Liver (tissue), 9 donors: ENCODE results near the gene PLAC8. TPM values are rescaled to one million over a fixed set of nuclear protein-coding genes. Genes with fewer than 3 reads are reported as not detected.

Source experiments
- DNase-seq: peaks from one replicate; pipeline ENCODE4 v3.0.0-alpha.2; 2017; ENCODE audit warnings: low spot score
- H3K27ac ChIP-seq, 2 donors: one replicate each; pipeline ENCODE4 v1.7.0; 2013; ENCODE audit warnings: inconsistent platforms in 2 of 2, low read length in 2 of 2, control low read depth in 1 of 2, low read depth in 1 of 2, mild to moderate bottlenecking in 1 of 2
- H3K27me3 ChIP-seq, 4 donors: one replicate each; pipeline versions ENCODE4 v1.6.1 to v1.7.0; 2013; ENCODE audit warnings: low read length in 3 of 4, inconsistent platforms in 1 of 4, mild to moderate bottlenecking in 1 of 4, moderate library complexity in 1 of 4; ENCODE audit not compliant: control insufficient read depth in 4 of 4, insufficient read depth in 4 of 4
- H3K36me3 ChIP-seq, 4 donors: one replicate each; pipeline versions ENCODE4 v1.6.1 to v1.7.0; 2013; ENCODE audit warnings: low read length in 3 of 4, mild to moderate bottlenecking in 3 of 4, low read depth in 1 of 4, moderate library complexity in 1 of 4; ENCODE audit not compliant: control insufficient read depth in 4 of 4, insufficient read depth in 3 of 4
- H3K4me1 ChIP-seq, 4 donors: one replicate each; pipeline versions ENCODE4 v1.6.1 to v1.7.0; 2013; ENCODE audit warnings: low read length in 3 of 4, mild to moderate bottlenecking in 3 of 4, moderate library complexity in 1 of 4; ENCODE audit not compliant: control insufficient read depth in 4 of 4, insufficient read depth in 4 of 4
- H3K4me3 ChIP-seq, 3 donors: one replicate each; pipeline versions ENCODE4 v1.6.1 to v1.7.0; 2013; ENCODE audit warnings: low read length in 3 of 3, control low read depth in 1 of 3, low read depth in 1 of 3, mild to moderate bottlenecking in 1 of 3
- H3K9ac ChIP-seq, 2 donors: one replicate each; pipeline ENCODE4 v1.7.0; 2013; ENCODE audit warnings: low read length in 2 of 2, mild to moderate bottlenecking in 2 of 2, moderate library complexity in 2 of 2, control low read depth in 1 of 2, low read depth in 1 of 2
- H3K9me3 ChIP-seq, 4 donors: one replicate each; pipeline versions ENCODE4 v1.6.1 to v1.7.0; 2013; ENCODE audit warnings: low read length in 3 of 4; ENCODE audit not compliant: control insufficient read depth in 4 of 4
- CTCF ChIP-seq: fragments of 150-350 bp; IDR thresholded peaks from 2 replicates; pipeline ENCODE4 v1.5.1; 2017; ENCODE audit warnings: improper control_type of control experiment, low read depth, low read length; ENCODE audit not compliant: missing input control
- FOXA1 ChIP-seq: IDR thresholded peaks from 2 replicates; pipeline ENCODE4 v1.6.1; 2016; ENCODE audit warnings: antibody characterized with exemption
- FOXA2 ChIP-seq: IDR thresholded peaks from 2 replicates; pipeline ENCODE4 v1.6.1; 2016; ENCODE audit warnings: antibody characterized with exemption
- GABPA ChIP-seq, 2 donors: IDR thresholded peaks in 1 of 2; conservative IDR thresholded peaks in 1 of 2; 2 replicates each; pipeline ENCODE4 v1.6.1; 2016; ENCODE audit warnings: antibody characterized with exemption in 2 of 2, mild to moderate bottlenecking in 1 of 2, moderate library complexity in 1 of 2
- RAD21 ChIP-seq, 2 donors: IDR thresholded peaks; 2 replicates each; pipeline ENCODE4 v1.6.1; 2016; ENCODE audit warnings: antibody characterized with exemption in 2 of 2, mild to moderate bottlenecking in 2 of 2
- REST ChIP-seq: IDR thresholded peaks from 2 replicates; pipeline ENCODE4 v1.6.1; 2016; ENCODE audit warnings: antibody characterized with exemption, mild to moderate bottlenecking
- TAF1 ChIP-seq: conservative IDR thresholded peaks from 2 replicates; pipeline ENCODE4 v1.6.1; 2016; ENCODE audit warnings: antibody characterized with exemption, mild to moderate bottlenecking
- YY1 ChIP-seq: IDR thresholded peaks from 2 replicates; pipeline ENCODE4 v1.6.1; 2016; ENCODE audit warnings: antibody characterized with exemption, mild to moderate bottlenecking
- ZBTB33 ChIP-seq: IDR thresholded peaks from 2 replicates; pipeline ENCODE4 v1.6.1; 2016; ENCODE audit warnings: antibody characterized with exemption
- WGBS: extraction: QIAGEN DNeasy Blood & Tissue Kit; methylation state at CpG from one replicate; pipeline ENCODE4 v1.1.7; 2013; 5-methylcytosine and 5-hydroxymethylcytosine counted together
- polyA plus RNA-seq, 2 donors: library from polyadenylated mRNA; stranded (reverse) in 1 of 2; unstranded in 1 of 2; fragments of 200-250 nt in 1 of 2; fragments of >200 nt in 1 of 2; fragmentation: Nextera tagmentation in 1 of 2; extraction: Ambion mirVana in 1 of 2; gene quantifications; one replicate each; pipeline versions ENCODE4 v1.2.1 to v1.2.3, GENCODE V29; 2013 to 2015
- total RNA-seq, 2 donors: library from RNA; depleted of rRNA; stranded (reverse); fragments of >200 nt; gene quantifications; one replicate each; pipeline ENCODE4 v1.2.3, GENCODE V29; 2014
- TF ChIP-seq, protein P1 (sequence below): IDR thresholded peaks from 2 replicates; pipeline ENCODE4 v1.6.1; 2016; ENCODE audit warnings: antibody characterized with exemption
- TF ChIP-seq, protein P2 (sequence below): IDR thresholded peaks from 2 replicates; pipeline ENCODE4 v1.6.1; 2016; ENCODE audit warnings: antibody characterized with exemption
- donor health status: healthy.
- donor health status: healthy.
- donor health status: healthy.
- donor health status: healthy.
- donor health status: healthy.

Gene PLAC8
- total and polyA plus RNA-seq, 4 donors, result 8.1 to 63.2 (median 14.2) TPM

DNA sequence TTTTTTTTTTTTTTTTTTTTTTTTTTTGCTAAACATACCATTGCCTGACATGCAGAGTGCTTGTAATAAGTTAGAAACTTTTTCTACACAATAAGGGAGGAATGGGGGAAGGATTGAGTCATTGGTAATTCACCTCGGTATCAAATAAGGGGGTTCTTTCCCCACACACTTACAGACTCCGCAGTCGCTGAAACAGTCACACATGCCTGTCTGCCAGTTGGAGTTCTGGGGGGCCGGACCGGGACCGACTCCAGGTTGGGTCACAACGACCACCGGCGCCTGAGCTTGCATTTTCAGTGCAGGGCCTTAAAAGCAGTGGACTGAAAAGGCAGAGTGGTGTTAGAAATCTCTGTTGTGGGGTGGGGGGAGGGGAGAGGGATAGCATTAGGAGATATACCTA lies 6.9 kb downstream of the PLAC8 start:
- WGBS, result 70% methylated on average over 9 of the region's 9 CpGs
- no peak for DNase-seq
- TF ChIP-seq ZBTB33 (no peak), GABPA (IDR thresholded peaks at IDR 0.05 in 1 of 2, conservative IDR thresholded peaks at IDR 0.05 in 1 of 2) (no peak)
- TF ChIP-seq, protein P1, sequence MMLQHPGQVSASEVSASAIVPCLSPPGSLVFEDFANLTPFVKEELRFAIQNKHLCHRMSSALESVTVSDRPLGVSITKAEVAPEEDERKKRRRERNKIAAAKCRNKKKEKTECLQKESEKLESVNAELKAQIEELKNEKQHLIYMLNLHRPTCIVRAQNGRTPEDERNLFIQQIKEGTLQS, result no peak
- TF ChIP-seq, protein P2, sequence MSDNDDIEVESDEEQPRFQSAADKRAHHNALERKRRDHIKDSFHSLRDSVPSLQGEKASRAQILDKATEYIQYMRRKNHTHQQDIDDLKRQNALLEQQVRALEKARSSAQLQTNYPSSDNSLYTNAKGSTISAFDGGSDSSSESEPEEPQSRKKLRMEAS, result no peak
- H3K9me3 ChIP-seq, result no peaks in the 10 kb centered on the region
- no peak overlapping the region for H3K27ac ChIP-seq
- no peak overlapping the region for H3K9ac ChIP-seq
- H3K4me1 ChIP-seq, result peaks cover 0 to 9% (median 5%) of the 10 kb centered on the region in 4 donors
- H3K4me3 ChIP-seq, result no peak overlapping the region
- peaks cover 0 to 1% (median 0%) of the 10 kb centered on the region in 4 donors for H3K36me3 ChIP-seq
- H3K27me3 ChIP-seq, result no peaks in the 10 kb centered on the region

- TF ChIP-seq GABPA (IDR thresholded peaks at IDR 0.05 in 1 of 2, conservative IDR thresholded peaks at IDR 0.05 in 1 of 2), result no peak
- no peak for TF ChIP-seq CTCF
- TF ChIP-seq YY1, result no peak
- TF ChIP-seq, protein P2, result no peak
- TF ChIP-seq FOXA2, result no peak
- TF ChIP-seq ZBTB33, result no peak
- TF ChIP-seq FOXA1, result no peak
- TF ChIP-seq RAD21 (IDR thresholded peaks at IDR 0.05), result no peak
- no peak for TF ChIP-seq REST
- TF ChIP-seq TAF1, result no peak
- Histone ChIP-seq H3K36me3 (peaks cover 0 to 1% (median 0%) of the 10 kb centered on the region in 4 donors), H3K27ac (no peak overlapping the region), H3K4me3 (no peak overlapping the region), H3K9me3 (no peaks in the 10 kb centered on the region), H3K9ac (no peak overlapping the region), H3K4me1 (peaks cover 0 to 3% (median 1%) of the 10 kb centered on the region in 4 donors), H3K27me3 (no peaks in the 10 kb centered on the region)
- 92% methylated on average over 7 of the region's 7 CpGs for WGBS
- DNase-seq, result no peak
These were observed 9.5 kb downstream of the PLAC8 start for GRCh38 chr4:83104991-83105390.
